Measurements from ENCODE around the gene TRIM9. TPM values are rescaled to one million over a fixed set of nuclear protein-coding genes. Genes with fewer than 3 reads are reported as not detected.
"Not testable (repeated sequence)": the region's sequence is repeated elsewhere in the genome, so short reads cannot be mapped to it uniquely, and the experiment has no call there.

The TRIM9 gene
- total and polyA plus RNA-seq, 2 experiments from 2014 or later, result 2.3 to 4.1 TPM

DNA sequence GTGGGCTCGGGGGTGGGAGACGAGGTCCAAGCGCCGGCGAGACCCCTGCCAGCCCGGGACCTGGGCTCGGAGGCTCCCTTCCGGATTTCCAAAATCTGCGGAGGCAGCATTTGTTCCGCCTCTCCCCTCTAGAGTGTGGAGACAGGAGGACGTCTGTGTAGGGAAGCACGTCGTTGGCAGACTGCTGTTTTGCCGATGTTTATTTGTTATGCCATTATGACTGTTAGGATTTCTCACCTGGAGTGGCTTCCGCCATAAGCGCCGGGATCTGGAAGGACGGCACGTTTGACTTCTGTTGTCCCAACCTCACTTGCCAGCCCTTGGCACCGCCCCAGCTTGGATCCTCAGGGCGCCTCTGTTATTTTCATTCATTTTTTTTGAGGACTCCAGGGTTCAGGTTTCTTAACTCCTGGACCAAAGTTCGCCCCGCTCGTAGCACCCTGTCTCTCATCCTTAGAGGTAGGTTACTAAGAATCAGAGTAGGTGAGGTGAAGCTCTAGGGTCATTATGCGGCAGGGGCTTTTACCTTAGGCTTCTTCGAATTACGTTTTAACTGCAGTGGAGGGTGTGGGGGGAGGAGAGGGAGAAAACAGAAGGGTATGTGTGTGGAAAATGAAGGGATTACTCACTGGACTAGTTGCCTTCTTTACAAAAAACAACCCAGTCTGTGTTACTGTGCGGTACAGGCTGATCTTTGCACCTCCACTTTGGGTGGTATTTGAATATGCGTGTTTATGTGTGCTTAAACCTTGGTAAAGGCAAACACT is 150.1 kb downstream of the TRIM9 start:
- Histone ChIP-seq H3K9me3 (ENCODE audit: low read depth) (no peaks in the 10 kb centered on the region), H3K27ac (no peak overlapping the region), H3K4me3 (peak overlapping the region; percentile 44), H3K27me3 (no peaks in the 10 kb centered on the region), H3K4me1 (ENCODE audit: low read depth) (no peaks in the 10 kb centered on the region), H3K36me3 (no peaks in the 10 kb centered on the region)
- peak in 1 of 2 donors; percentile 58 for DNase-seq (ENCODE audit: low read depth in 1 of 2, low spot score in 1 of 2)
- TF ChIP-seq, protein P1, sequence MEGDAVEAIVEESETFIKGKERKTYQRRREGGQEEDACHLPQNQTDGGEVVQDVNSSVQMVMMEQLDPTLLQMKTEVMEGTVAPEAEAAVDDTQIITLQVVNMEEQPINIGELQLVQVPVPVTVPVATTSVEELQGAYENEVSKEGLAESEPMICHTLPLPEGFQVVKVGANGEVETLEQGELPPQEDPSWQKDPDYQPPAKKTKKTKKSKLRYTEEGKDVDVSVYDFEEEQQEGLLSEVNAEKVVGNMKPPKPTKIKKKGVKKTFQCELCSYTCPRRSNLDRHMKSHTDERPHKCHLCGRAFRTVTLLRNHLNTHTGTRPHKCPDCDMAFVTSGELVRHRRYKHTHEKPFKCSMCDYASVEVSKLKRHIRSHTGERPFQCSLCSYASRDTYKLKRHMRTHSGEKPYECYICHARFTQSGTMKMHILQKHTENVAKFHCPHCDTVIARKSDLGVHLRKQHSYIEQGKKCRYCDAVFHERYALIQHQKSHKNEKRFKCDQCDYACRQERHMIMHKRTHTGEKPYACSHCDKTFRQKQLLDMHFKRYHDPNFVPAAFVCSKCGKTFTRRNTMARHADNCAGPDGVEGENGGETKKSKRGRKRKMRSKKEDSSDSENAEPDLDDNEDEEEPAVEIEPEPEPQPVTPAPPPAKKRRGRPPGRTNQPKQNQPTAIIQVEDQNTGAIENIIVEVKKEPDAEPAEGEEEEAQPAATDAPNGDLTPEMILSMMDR (IDR thresholded peaks at IDR 0.05; ENCODE audit: low read depth, low read length), result no peak

DNA sequence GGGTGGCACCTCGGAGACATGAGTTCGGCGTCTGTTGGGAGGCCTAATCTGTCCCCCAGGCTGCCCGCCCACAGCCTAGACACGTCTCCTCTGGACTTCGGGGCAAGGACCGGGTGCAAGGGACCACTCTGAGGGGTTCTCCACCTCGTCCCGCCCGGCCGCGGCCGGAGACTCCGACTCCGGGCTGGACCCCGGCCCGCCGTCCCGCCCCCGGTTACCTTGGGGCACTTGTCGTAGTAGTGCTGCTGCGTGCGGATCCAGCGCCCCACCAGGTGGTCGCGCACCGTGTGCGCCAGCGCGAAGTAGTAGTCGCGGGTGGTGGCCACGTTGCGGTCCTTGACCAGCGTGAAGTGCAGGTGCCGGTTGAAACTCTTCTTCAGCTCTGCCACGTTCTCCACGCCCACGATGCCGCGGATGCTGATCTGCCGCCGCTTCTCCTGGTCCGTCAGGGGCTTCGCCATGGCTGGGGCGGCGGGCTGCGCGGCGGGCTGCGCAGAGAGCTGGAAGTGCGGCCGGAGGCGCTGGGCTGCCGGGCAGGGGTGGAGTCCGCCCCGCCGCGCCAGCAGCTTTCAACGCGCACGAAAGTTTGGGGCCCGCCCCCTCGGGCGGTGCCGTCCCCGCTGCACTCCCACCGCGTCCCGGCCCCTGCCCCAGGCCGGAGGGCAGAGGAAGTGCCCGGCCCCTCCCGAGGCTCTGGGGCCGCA is 150.8 kb downstream of the TRIM9 start, which contains the start of gene PYGL:
Gene PYGL, minus strand, starts transcription at position 541 of the 704 bp plus-strand sequence. Its CDS starts 80 bp downstream, at position 461.
- TF ChIP-seq, protein P1 (IDR thresholded peaks at IDR 0.05; ENCODE audit: low read depth, low read length), result peak; percentile 3
- H3K9me3 ChIP-seq (ENCODE audit: low read depth), result no peaks in the 10 kb centered on the region
- H3K4me3 ChIP-seq, result peak within 1 kb of the TSS; percentile 44
- no peaks in the 10 kb centered on the region for H3K27me3 ChIP-seq
- H3K4me1 ChIP-seq (ENCODE audit: low read depth), result no peaks in the 10 kb centered on the region
- no peaks in the 10 kb centered on the region for H3K36me3 ChIP-seq
- DNase-seq (ENCODE audit: low read depth in 1 of 2, low spot score in 1 of 2), result peak; percentile 83 to 85
- no peak within 1 kb of the TSS for H3K27ac ChIP-seq

DNA sequence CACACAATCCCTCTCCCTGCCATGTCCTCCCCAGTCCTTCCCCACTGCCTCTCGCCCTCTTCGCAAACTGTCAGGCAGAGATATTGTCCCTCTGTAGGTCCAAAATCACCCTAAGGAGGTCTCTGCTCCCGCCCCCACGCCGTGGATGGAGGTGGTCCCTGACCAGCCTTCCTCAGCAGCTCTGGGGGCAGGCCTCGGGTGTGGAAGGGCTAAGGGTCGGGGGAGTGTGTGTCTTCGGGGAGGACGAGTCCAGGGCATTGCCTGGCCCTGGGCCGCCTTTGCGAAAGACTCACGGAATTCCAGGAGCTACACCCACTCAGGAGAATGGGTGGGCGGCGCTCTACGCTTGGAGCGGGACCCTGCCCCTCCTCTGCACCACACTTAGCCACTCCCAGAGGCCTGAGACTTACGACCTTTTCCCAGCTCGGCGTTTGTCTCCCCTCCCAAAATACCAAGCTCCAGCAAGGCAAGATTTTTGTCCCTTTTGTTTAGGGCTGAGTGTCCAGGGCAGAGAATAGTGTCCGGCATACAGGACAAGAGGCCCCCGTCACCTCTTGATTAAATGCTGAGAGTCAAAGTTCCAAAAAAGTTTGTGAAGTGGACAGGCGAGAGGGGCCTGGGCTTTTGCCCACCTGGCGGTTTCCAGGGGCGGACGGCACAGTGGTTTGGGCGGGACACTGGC is 151.5 kb downstream of the TRIM9 start:
- H3K4me3 ChIP-seq, result peak overlapping the region; percentile 44
- no peaks in the 10 kb centered on the region for H3K4me1 ChIP-seq (ENCODE audit: low read depth)
- H3K36me3 ChIP-seq, result no peaks in the 10 kb centered on the region
- TF ChIP-seq, protein P1 (IDR thresholded peaks at IDR 0.05; ENCODE audit: low read depth, low read length), result no peak
- no peaks in the 10 kb centered on the region for H3K9me3 ChIP-seq (ENCODE audit: low read depth)
- no peaks in the 10 kb centered on the region for H3K27me3 ChIP-seq
- no peak overlapping the region for H3K27ac ChIP-seq
- peak; percentile 75 to 81 for DNase-seq (ENCODE audit: low read depth in 1 of 2, low spot score in 1 of 2)

DNA sequence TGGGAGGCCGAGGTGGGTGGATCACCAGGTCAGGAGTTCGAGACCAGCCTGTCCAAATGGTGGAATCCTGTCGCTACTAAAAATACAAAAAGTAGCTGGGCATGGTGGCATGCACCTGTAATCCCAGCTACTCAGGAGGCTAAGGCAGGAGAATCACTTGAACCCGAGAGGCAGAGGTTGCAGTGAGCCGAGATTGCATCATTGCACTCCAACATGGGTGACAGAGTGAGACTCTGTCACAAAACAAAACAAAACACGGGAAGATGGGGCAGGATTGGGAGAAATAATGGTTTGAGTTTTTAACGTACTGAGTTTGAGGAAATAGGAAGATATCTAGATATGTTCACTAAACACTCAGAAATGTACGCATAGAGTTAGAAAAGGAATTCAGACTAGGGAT is 153.3 kb downstream of the TRIM9 start:
- H3K36me3 ChIP-seq; H3K4me1 ChIP-seq (ENCODE audit: low read depth); H3K27me3 ChIP-seq; H3K27ac ChIP-seq; DNase-seq (ENCODE audit: low read depth in 1 of 2, low spot score in 1 of 2); H3K9me3 ChIP-seq (ENCODE audit: low read depth); H3K4me3 ChIP-seq: not testable (repeated sequence)

DNA sequence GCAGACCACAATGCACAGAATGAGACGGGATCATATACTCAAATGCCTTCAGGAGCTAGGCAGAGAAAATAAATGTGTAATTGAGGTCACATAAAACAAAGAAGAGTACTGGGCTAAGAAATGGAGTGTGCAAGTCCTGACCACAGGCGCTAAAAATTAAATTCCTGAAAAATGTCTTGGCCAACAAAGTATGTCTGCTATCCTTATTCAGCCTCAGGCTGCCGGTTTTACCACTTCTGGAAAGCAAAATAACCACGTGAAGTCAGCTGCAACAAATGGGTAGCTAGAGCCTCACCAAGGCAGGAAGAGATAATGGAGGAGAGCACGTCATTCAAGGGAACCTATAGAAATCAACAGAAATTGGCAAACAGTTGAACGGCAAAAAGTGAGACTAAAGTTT is 153.8 kb downstream of the TRIM9 start:
- peak in 1 of 2 donors; percentile 48 for DNase-seq (ENCODE audit: low read depth in 1 of 2, low spot score in 1 of 2)
- TF ChIP-seq, protein P1 (IDR thresholded peaks at IDR 0.05; ENCODE audit: low read depth, low read length), result no peak
- no peaks in the 10 kb centered on the region for H3K4me1 ChIP-seq (ENCODE audit: low read depth)
- H3K27ac ChIP-seq, result no peak overlapping the region
- H3K4me3 ChIP-seq, result no peak overlapping the region
- H3K9me3 ChIP-seq (ENCODE audit: low read depth), result no peaks in the 10 kb centered on the region
- H3K27me3 ChIP-seq, result no peaks in the 10 kb centered on the region
- H3K36me3 ChIP-seq, result no peaks in the 10 kb centered on the region

Measured in cardiac muscle cell (in vitro differentiated cells and primary cell).